ENCODE data around the gene ZC3H18. TPM values are rescaled to one million over a fixed set of nuclear protein-coding genes. Genes with fewer than 3 reads are reported as not detected.

Gene ZC3H18
- total RNA-seq, 1 donor: 13.3 TPM

DNA sequence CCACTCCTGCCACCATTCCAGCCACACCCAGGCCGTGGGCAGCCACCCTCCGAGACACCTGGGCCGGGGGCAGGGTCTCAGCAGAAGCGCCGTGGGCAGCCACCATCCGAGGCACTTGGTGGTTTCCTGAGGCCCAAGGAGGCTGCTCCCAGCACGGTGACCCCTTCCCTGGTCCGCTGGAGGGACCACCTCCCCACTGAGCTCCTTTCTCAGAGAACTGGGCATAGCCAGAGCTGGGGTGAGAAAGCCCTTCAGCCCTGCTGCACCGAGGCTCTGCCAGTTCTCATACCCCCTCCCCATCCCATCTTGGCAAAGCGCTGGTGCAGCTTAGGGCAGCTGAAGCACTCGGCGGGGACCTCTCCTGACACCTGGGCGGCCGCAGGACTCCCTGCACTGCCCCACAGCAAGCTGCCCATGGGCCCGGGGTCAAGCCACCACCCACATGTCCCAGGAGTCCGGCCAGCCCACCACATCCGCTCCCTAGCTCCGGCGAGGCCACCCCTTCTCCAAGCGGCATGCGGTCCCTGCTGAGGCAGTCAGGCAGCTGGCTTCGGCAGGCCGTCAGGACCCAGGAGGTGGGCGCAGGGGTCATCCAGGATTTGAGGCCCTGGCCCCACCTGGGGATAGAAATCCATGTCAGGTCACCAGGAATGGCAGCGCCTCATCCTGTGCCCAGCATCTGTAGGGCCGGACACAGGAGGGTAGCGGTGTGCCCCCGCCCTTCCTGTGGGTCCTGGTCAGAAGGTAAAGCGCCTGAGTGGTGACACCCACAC is 82.0 kb downstream of the ZC3H18 start:
- no peak for DNase-seq (ENCODE audit: low read depth)
- H3K4me3 ChIP-seq (ENCODE audit: low read depth, low read length): no peak overlapping the region
- TF ChIP-seq, protein P1, sequence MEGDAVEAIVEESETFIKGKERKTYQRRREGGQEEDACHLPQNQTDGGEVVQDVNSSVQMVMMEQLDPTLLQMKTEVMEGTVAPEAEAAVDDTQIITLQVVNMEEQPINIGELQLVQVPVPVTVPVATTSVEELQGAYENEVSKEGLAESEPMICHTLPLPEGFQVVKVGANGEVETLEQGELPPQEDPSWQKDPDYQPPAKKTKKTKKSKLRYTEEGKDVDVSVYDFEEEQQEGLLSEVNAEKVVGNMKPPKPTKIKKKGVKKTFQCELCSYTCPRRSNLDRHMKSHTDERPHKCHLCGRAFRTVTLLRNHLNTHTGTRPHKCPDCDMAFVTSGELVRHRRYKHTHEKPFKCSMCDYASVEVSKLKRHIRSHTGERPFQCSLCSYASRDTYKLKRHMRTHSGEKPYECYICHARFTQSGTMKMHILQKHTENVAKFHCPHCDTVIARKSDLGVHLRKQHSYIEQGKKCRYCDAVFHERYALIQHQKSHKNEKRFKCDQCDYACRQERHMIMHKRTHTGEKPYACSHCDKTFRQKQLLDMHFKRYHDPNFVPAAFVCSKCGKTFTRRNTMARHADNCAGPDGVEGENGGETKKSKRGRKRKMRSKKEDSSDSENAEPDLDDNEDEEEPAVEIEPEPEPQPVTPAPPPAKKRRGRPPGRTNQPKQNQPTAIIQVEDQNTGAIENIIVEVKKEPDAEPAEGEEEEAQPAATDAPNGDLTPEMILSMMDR (IDR thresholded peaks at IDR 0.05; ENCODE audit: insufficient read depth, low read length): no peak

DNA sequence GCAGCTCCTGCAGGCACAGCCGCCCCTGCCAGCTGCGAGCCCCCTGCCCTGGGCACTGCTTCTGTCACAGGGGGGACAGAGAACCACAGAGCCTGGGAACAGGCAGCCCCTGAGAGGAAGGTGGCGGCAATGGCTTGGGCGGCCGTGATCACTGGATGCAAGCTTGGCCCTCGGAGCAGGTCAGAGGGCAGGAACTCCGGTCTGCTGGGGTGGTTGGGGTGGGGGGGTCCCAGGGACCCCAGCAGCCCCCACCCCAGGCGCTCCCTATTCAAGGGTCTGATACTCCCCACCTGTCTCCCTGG is 82.5 kb downstream of the ZC3H18 start:
- DNase-seq (ENCODE audit: low read depth): no peak
- TF ChIP-seq, protein P1 (IDR thresholded peaks at IDR 0.05; ENCODE audit: insufficient read depth, low read length): no peak
- no peak overlapping the region for H3K4me3 ChIP-seq (ENCODE audit: low read depth, low read length)

DNA sequence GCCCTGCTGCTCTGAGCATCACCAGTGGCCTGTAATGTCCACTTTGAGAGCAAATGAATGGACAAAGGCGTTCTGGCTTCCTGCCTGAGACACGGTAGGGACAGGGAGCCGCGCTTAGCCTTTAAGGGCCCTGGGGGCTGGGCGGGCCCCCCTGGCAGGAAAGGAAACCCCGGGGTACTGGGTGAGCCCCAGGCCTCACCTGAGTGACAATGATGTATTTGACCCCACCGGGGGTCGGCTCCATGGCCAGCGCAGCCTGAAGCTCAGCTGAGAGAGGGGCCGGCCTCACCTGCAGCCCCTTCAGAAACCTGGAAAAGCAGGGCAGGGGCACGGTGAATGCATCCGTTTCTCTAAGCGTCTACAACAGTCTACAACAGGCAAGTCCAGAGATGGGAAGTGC is 82.9 kb downstream of the ZC3H18 start:
- H3K4me3 ChIP-seq (ENCODE audit: low read depth, low read length): no peak overlapping the region
- DNase-seq (ENCODE audit: low read depth): no peak
- TF ChIP-seq, protein P1 (IDR thresholded peaks at IDR 0.05; ENCODE audit: insufficient read depth, low read length): no peak

DNA sequence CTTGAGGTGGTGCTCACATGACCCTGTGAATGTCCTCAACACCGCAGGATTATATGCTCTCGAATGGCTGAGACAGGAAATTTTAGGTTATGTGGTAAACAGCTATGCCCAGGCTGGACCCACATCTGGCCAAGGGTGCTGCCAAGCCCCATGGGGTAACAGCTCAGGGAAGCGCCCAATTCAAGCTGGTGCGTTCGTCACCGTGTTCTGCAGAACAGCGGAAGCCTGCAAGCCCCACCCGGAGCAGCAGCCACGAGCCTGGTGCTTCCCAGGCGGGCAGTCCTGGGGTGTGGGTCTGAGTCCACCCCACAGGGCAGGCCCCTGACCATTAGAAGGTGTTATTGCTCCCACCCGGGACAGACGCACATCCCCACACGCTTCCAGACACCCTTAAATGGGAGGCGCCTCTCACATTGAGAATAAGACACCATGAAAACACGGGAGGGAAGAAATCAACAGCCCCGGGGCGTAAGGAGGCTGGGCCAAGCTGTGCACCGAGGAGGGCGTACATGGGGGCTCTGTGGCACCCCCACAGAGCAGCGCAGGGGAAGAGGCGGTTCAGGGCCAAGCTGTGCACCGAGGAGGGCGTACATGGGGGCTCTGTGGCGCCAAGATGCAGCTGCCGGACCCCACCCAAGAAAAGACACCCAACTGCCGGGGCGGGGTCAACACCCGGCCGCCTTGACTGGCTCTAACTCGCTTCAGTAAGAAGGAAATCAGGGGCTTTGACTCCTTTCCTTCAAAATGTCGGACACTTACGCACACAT is 83.6 kb downstream of the ZC3H18 start:
- DNase-seq (ENCODE audit: low read depth): no peak
- TF ChIP-seq, protein P1 (IDR thresholded peaks at IDR 0.05; ENCODE audit: insufficient read depth, low read length): no peak
- H3K4me3 ChIP-seq (ENCODE audit: low read depth, low read length): no peak overlapping the region

DNA sequence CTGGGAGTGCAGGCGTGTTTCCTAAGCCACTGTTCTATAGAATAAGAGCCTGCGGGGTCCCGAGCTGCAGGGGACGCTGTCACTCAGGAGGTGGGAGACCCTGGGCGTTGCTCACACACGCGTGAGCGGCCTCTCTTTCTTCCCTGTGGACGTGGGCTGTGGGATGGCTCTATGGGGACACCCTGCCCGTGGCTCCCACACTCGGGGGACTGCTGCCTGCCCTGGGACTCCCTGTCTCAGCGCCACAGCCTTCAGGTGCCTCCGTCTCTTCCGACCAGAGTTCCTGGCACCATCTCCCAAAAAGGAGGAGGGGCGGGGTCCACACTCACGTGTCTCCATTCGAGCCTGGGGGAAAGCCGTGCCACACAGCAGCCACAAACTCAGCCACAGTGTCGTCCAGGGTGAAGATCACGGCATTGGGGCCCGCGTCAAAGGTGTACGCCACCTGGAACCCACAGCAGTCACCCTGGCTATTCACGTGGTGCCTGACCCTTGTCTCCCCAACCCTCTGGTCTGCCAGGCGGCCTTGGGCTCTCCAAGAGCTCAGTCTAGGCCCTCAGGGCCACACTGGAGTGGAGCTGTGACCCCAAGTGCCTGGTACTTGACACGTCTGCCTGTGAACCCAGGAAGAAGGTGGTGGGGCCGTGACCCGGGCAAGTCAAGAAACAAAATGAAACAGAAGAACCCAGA is 84.3 kb downstream of the ZC3H18 start:
- TF ChIP-seq, protein P1 (IDR thresholded peaks at IDR 0.05; ENCODE audit: insufficient read depth, low read length): no peak
- DNase-seq (ENCODE audit: low read depth): no peak
- H3K4me3 ChIP-seq (ENCODE audit: low read depth, low read length): no peak overlapping the region

DNA sequence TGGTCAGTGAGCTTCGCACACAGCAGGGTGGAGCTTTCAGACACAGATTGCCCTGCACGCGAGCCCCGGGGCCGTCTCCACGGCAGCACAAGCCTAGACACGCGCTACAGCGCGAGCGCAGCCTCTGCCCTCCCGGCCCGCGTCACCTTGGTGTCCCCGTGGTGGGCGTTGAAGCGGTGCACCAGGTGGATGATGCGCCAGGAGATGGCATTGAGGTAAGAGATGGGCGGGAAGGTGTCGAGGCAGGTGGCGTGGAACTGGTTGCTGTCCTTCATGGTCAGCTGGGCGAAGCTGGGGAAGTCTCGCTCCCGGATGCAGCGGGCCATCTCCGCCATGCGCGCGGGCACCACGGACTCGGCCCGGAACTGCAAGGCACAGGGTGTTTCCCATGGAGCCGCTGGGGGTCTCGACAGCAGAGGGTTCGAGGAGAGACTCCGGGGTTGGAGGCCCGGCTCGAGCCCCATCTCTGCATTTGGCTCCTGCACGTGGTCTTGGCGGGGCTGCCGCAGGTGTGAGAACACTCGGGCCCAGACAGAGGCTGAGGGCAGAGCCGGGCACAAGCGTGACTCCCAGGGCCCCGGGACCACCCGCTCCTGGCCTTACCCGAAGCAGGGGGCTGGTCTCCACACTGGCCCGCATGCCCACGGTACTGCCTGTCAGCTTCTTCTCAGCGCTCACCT is 85.0 kb downstream of the ZC3H18 start:
- DNase-seq (ENCODE audit: low read depth): no peak
- TF ChIP-seq, protein P1 (IDR thresholded peaks at IDR 0.05; ENCODE audit: insufficient read depth, low read length): no peak

More for the DNA sequence above, 85.0 kb downstream of the ZC3H18 start:
- H3K4me3 ChIP-seq (ENCODE audit: low read depth, low read length): no peak overlapping the region
